H1 (cell line): ENCODE data around the gene PHGDH. TPM values are rescaled to one million over a fixed set of nuclear protein-coding genes. Genes with fewer than 3 reads are reported as not detected.

Experiments used
- EZH2 ChIP-seq: fragments of 200-600 bp; sonication (generic); IDR thresholded peaks from 2 replicates; pipeline ENCODE4 v1.7.1; 2012; ENCODE audit warnings: low read depth, mild to moderate bottlenecking, moderate library complexity, low read length, inconsistent platforms; ENCODE audit not compliant: severe bottlenecking
- HDAC6 ChIP-seq: IDR thresholded peaks from one replicate; pipeline ENCODE4 v1.7.1; 2012; ENCODE audit warnings: low read depth, mild to moderate bottlenecking, inconsistent platforms, low read length, moderate library complexity
- JUN ChIP-seq: IDR thresholded peaks from 2 replicates; pipeline ENCODE4 v1.6.1; 2011; ENCODE audit warnings: low read depth, mild to moderate bottlenecking, improper control_type of control experiment, low read length
- polyA plus RNA-seq, 7 experiments: library from polyadenylated mRNA; depleted of rRNA in 3 of 7; stranded (reverse) in 5 of 7; unstranded in 2 of 7; fragments of >200 nt in 5 of 7; fragments of 200-250 nt in 2 of 7; gene quantifications; 1 replicate in 5 of 7; 2 replicates in 1 of 7; 4 replicates in 1 of 7; pipeline versions ENCODE4 v1.2.1 to v1.2.3, GENCODE V29; 2011 to 2013; ENCODE audit warnings: missing spikeins in 2 of 7, mixed read lengths in 2 of 7
- total RNA-seq: library from RNA; stranded (reverse); fragmentation: NEBNext Ultra II Directional; extraction: Animal tissue kit (Norgen Biotek cat#: 25700); gene quantifications from 2 replicates; pipeline ENCODE4 v1.2.1, GENCODE V29; 2021
- TF ChIP-seq, protein P1 (sequence below): IDR thresholded peaks from 2 replicates; pipeline ENCODE4 v1.6.1; 2012; ENCODE audit warnings: inconsistent platforms

The PHGDH gene
- total and polyA plus RNA-seq, 2 of the 8 experiments (the other 6 are each of a cell fraction or from before 2014, with no cell fraction given): 358 to 687 TPM

GRCh38 chr1:119662034-119662437 is 49.7 kb upstream of the PHGDH start (continued):
- TF ChIP-seq EZH2 (no peak), HDAC6 (no peak), JUN (no peak)
- TF ChIP-seq, protein P1, sequence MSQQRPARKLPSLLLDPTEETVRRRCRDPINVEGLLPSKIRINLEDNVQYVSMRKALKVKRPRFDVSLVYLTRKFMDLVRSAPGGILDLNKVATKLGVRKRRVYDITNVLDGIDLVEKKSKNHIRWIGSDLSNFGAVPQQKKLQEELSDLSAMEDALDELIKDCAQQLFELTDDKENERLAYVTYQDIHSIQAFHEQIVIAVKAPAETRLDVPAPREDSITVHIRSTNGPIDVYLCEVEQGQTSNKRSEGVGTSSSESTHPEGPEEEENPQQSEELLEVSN: no peak
